T-helper 1 cell treated with Interleukin-12 subunit alpha and Interleukin-12 subunit beta and Interleukin-4 antibody, amounts not matched to agents 30 ng/mL and 1 ng/mL, for 36 hours (primary cell): ENCODE measurements around the gene SRSF8. TPM values are rescaled to one million over a fixed set of nuclear protein-coding genes. Genes with fewer than 3 reads are reported as not detected.
"Not testable (repeated sequence)": the region's sequence is repeated elsewhere in the genome, so short reads cannot be mapped to it uniquely, and the experiment has no call there.

Source experiments
- intact Hi-C: fragments of 100-400 bp; cut with micrococcal nuclease; formaldehyde crosslinking; loops from one replicate; pipeline ENCODE4 v1.15.1; 2024
- total RNA-seq: library from RNA; stranded (reverse); gene quantifications from 2 replicates; pipeline ENCODE4 v1.2.3, GENCODE V29; 2022

The SRSF8 gene, protein sequence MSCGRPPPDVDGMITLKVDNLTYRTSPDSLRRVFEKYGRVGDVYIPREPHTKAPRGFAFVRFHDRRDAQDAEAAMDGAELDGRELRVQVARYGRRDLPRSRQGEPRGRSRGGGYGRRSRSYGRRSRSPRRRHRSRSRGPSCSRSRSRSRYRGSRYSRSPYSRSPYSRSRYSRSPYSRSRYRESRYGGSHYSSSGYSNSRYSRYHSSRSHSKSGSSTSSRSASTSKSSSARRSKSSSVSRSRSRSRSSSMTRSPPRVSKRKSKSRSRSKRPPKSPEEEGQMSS
- 41.3 and 41.6 TPM in 2 replicates for total RNA-seq

DNA sequence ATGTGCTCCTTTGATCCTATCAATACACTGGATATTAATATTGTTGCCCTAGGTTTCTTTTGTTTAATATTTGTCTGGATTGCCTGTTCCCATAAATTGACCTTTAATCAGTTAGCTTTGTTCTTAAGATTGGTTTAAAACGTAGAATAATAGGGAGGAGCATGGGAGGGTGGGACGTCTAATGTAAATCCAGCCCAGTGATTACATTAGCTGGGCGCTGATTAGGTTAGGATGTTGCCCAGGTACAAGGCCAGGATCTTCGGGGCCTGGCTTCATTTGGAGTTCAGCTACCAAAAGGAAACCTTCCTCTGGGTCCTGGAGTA, at the start of gene SRSF8:
TSS of gene SRSF8 (plus strand) at position 204 of the 323 bp plus-strand sequence. CDS start 308 bp downstream, outside the sequence.
- intact Hi-C loops = loop anchor here (1.0 to 10.0 kb wide), 8 partner anchors 443 to 1402 kb away; partner anchors contain the start of genes ANKRD49, CEP295, FUT4 and MRE11

GRCh38 chr11:95021468-95021867, 45.3 kb upstream of the SRSF8 start:
- intact Hi-C loops = not testable (repeated sequence)

GRCh38 chr11:95024958-95025357, 41.8 kb upstream of the SRSF8 start, which contains the start of gene KDM4E:
KDM4E (plus strand) TSS chr11:95025258; CDS start chr11:95025558, 300 bp downstream.
- intact Hi-C loops = no loop called here

DNA sequence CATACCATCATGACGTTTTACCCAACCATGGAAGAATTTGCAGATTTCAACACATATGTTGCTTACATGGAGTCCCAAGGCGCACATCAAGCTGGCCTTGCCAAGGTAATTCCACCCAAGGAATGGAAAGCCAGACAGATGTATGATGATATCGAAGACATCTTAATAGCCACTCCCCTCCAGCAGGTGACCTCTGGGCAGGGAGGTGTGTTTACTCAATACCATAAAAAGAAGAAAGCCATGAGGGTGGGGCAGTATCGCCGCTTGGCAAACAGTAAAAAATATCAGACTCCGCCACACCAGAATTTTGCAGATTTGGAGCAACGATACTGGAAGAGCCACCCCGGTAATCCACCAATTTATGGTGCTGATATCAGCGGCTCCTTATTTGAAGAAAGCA, 41.1 kb upstream of the SRSF8 start:
- intact Hi-C loops = not testable (repeated sequence)

DNA sequence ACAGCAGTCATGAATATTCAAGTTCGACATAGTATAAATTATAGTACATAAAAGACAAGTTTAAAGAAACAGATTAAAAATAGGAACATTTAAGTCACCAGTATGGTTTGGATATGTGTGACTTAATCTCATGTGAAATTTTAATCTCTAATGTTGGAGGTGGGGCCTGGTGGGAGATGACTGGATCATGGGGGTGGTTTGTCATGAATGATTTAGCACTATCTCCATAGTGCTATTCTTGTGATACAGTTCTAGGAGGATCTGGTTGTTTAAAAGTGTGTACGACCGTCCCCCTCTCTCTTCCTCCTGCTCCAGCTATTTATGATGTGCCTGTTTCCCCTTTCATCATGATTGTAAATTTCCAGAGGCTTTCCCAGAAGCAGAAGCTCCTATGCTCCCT, 38.4 kb upstream of the SRSF8 start:
- intact Hi-C loops = no loop called here

DNA sequence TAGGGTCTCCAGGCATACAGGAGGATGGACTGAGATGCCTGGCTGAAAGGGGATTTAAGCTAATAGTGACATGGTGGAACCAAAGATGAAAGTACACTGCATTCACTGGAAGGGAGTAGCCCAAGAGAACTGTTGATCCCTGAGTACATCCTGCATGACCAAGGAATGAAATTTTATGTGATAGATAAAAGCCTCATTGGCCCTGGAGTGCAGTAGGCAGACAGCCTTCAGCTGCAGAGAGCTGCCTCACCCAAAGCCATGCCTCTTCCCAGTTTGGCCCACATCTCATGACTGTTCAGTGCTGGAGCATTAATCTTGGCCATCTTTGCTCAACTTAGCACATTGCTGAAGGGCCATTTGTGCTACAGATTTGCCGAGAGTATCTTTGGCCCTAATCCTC, 33.7 kb upstream of the SRSF8 start:
- intact Hi-C loops = no loop called here

GRCh38 chr11:95035316-95035715, 31.4 kb upstream of the SRSF8 start:
- intact Hi-C loops = no loop called here

- intact Hi-C loops = not testable (repeated sequence)
Observed at GRCh38 chr11:95037356-95038035, 29.2 kb upstream of the SRSF8 start.

DNA sequence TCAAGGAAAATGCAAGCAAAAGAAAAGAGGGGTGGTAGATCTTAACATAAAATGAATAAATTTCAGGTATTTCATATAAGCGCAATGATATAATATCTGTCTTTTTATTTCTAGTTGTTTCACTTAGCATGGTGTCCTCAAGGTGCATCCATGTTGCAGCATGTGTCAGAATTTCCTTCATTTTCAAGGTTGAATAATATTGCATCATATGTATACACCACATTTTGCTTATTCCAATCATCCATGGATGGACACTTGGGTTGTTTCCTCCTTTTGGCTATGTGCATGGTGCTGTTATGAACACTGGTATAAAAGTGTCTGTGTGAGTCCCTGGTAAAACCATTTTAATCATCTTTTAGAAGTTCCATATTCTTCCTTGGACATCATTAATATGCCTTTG, 24.5 kb upstream of the SRSF8 start:
- intact Hi-C loops = no loop called here

DNA sequence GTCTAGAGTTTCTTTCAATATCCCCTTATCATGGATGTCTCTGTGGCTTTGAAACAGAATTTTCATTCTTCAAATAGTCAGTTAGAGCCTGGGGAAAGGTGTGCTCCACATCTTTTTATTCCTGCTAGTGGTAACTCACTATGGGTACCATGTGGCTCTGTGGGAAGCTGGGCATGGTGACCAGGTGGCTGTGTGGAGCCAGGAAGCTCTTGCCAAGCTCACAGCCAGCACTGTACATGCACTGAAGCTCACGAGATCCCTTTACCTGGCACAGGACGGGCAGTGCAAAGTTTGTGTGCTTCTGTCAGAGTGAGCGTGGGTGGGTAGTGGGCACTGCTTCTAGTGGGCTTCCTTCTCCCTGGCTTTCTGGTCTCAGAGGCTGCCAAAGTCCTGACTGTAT, 23.8 kb upstream of the SRSF8 start:
- intact Hi-C loops = no loop called here

GRCh38 chr11:95044010-95044409, 22.7 kb upstream of the SRSF8 start:
- intact Hi-C loops = no loop called here

DNA sequence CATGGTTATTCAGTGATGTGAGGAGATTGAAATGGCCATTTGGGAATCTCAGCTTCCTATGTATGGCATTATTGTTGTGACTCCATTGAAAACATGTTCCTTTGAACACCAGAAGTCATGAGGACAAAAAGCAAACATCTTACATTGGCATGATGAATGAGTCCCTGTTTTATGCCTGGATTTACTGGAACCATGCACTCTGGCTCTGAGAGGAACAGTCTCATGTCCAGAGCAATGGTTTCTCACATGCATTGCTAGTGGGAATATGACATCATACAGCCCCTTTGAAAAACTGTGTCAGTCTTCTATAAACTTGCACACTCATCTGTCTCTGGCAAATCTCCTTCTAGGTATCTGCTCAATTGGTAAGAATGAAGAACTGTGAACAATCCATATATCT, 20.9 kb upstream of the SRSF8 start:
- intact Hi-C loops = no loop called here

DNA sequence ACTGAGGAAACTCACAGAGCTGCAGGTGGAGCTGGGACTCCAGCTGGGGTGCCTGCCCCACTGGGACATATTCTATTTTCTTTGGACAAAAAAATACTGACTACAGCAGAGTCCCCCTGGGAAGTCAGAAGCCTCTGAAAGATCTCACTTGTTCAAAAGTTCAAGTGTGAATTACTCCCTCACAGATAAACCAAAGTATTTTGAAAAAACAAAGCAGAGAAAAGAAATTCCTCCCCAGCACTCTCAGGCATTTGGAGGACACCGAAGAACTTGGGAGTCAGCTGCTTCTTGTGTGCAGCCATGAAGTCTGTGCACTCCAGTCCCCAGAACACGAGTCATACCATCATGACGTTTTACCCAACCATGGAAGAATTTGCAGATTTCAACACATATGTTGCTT, 17.6 kb upstream of the SRSF8 start, which contains the start of gene KDM4F:
TSS of gene KDM4F (plus strand) at position 301 of the 400 bp plus-strand sequence.
- intact Hi-C loops = not testable (repeated sequence)

- intact Hi-C loops = no loop called here
Observed at GRCh38 chr11:95050595-95051202, 16.0 kb upstream of the SRSF8 start.

DNA sequence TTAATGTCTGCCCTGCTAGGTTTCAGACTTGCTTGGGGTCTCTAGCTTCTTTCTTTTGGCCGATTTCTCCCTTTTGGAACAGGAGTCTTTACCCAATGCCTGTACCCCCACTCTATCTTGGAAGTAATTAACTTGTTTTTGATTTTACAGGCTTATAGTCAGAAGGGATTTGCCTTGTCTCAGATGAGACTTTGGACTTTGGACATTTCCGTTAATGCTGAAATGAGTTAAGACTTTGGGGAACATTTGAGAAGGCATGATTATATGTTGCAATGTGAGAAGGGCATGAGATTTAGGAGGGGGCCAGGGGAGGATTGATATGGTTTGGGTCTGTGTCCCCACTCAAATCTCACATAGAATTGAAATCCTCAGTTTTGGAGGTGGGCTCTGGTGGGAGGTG, 12.4 kb upstream of the SRSF8 start:
- intact Hi-C loops = no loop called here

- intact Hi-C loops = no loop called here
Observed at GRCh38 chr11:95055283-95055897, 11.3 kb upstream of the SRSF8 start.

DNA sequence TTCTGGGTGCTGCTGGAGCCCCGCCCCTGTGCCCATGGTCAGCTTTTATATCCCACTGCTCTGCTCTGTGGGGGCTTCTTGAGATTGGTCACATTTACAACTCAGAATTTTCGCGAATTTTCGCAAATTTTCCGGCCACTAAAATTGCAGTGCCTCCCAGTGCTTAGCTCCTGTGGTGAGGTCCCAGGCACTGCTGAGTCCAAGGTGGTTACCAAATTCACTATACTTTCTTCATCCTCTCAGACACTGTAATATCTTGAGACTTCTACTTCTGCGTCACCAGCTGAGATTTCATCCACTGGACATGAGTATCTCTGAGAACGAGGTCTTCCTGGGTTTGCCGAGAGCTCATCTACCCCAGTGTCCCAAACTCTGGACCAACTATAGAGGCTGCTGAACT, 8.8 kb upstream of the SRSF8 start:
- intact Hi-C loops = no loop called here

DNA sequence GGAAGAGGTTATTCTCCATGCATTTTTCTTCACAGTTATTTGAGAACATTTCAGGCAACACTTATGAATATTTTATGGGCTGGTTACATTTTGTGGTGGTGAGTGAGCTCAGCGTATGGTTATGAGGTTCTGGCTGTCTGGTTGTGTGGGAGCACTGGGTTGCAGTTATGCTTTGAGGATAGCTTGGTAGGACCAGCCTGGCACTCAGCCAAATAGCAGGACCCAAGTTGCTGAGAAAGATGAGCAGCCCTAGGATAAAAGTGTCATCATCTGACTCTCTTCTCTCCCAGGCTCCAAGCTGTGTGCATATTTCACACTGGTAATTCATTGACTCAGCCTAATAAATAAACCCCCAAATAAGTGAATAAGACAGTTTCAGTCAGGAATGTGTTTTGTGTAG, 8.1 kb upstream of the SRSF8 start:
- intact Hi-C loops = no loop called here

GRCh38 chr11:95059046-95059445, 7.7 kb upstream of the SRSF8 start:
- intact Hi-C loops = no loop called here

DNA sequence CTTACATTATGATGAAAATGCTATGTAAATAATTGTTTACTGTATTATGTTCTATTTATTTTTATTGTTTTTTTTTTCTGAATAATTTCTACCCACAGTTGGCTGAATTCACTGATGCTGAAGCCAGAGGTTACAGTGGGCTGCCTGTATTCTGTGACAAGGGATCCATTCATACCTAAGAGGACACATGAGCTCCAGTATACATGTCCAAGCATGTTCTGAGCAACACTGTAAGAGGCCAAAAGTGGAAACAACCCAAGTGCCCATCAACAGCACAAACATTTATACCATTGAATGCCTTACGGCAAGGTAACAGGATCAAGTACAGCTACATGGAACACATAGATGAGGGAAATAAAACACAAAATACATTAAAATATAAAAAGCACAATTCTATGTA, 1.4 kb upstream of the SRSF8 start:
- intact Hi-C loops = loop anchor here (5.0 to 10.0 kb wide), 7 partner anchors 523 to 1401 kb away; partner anchors contain the start of genes ANKRD49, CEP295, FUT4 and MRE11

GRCh38 chr11:95067039-95067840, 521 bp downstream of the SRSF8 start:
- intact Hi-C loops = loop anchor here (1.0 to 10.0 kb wide), 8 partner anchors 444 to 1402 kb away; partner anchors contain the start of genes ANKRD49, CEP295, FUT4 and MRE11
